Omental fat pad (tissue), 4 donors: ENCODE measurements around the gene DYSF. TPM values are rescaled to one million over a fixed set of nuclear protein-coding genes. Genes with fewer than 3 reads are reported as not detected.
A peak's percentile ranks its signal among the peaks of the same experiment; 100 is the strongest.

Source experiments
- ATAC-seq: fragments of 150-250 bp; one replicate; pipeline ENCODE4 v1.9.1; 2016; ENCODE audit warnings: mild to moderate bottlenecking, moderate library complexity; ENCODE audit not compliant: low FRiP score
- DNase-seq: peaks from one replicate; pipeline ENCODE4 v3.0.0-alpha.2; 2019; ENCODE audit warnings: low spot score
- total RNA-seq, 4 donors: library from RNA; depleted of rRNA; stranded (reverse); fragments of >200 nt; gene quantifications; one replicate each; pipeline ENCODE4 v1.1.0, GENCODE V29; 2016
- TF ChIP-seq, protein P1 (sequence below), 3 donors: fragments of 450-650 bp; IDR thresholded peaks; one replicate each; pipeline ENCODE4 v1.5.1; 2016 to 2017; ENCODE audit warnings: antibody characterized with exemption in 3 of 3, mild to moderate bottlenecking in 3 of 3, moderate library complexity in 2 of 3

Gene DYSF
- total RNA-seq, 4 donors from 2014 or later, result 7.9 to 70.5 (median 17.8) TPM

DNA sequence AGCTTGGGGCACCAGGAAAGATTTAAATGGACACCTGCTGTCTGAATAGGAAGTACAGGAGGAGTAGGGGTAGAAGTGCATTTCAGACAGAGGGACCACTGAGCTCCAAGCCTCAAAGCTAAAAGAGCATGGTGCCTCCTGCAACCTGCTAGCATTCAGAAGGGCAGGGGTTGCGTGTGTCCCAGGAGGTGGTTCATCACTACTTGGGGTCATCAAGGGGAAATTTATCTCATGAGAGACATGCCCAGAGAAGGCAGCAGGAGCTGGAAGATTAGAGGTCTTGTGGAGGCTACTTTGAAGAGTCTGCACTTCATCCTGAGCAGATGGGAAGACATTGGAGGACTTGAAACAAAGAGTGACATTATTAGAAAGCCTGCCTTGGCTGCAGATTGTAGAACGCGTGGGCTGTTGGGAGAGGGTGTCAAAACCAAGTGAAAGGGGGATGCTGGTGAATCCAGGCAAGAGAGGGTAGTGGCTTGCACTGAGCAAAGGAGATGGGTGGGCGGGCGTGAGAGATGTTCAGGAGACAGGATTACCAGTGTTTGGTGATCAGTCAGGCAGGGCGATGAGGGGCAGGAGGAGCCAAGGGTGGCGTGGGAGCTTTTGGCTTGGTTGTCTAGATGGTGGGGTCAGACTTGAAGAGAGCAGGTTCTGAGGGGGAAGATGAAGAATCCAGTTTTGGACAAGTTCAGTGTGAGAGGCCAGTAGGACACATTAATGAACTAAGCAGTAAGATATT, 154.0 kb downstream of the DYSF start:
- TF ChIP-seq, protein P1, sequence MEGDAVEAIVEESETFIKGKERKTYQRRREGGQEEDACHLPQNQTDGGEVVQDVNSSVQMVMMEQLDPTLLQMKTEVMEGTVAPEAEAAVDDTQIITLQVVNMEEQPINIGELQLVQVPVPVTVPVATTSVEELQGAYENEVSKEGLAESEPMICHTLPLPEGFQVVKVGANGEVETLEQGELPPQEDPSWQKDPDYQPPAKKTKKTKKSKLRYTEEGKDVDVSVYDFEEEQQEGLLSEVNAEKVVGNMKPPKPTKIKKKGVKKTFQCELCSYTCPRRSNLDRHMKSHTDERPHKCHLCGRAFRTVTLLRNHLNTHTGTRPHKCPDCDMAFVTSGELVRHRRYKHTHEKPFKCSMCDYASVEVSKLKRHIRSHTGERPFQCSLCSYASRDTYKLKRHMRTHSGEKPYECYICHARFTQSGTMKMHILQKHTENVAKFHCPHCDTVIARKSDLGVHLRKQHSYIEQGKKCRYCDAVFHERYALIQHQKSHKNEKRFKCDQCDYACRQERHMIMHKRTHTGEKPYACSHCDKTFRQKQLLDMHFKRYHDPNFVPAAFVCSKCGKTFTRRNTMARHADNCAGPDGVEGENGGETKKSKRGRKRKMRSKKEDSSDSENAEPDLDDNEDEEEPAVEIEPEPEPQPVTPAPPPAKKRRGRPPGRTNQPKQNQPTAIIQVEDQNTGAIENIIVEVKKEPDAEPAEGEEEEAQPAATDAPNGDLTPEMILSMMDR (IDR thresholded peaks at IDR 0.05), result no peak
- DNase-seq (peak; percentile 7), ATAC-seq (no peak)

DNA sequence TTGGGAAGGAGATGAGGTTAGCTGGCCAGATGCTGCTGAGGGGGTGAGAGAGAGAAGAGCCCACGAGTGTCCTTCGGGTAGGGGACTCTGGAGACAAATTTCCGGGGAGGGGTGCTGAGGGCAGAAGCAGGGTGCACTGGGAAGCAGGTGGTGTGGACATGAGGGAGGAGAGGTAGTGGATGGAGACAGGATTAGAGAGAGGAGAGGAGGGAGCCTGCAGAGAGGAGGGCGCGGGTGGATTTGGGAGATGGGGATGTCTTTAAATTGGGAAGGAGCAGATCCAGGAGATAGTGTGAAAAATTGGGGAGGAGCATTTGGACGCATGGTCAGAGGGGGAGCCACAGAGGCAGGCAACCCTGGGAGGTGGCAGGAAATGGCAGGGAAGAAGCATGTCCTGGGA, 154.7 kb downstream of the DYSF start:
- TF ChIP-seq, protein P1 (IDR thresholded peaks at IDR 0.05), result no peak
- no peak for ATAC-seq
- peak; percentile 7 for DNase-seq

DNA sequence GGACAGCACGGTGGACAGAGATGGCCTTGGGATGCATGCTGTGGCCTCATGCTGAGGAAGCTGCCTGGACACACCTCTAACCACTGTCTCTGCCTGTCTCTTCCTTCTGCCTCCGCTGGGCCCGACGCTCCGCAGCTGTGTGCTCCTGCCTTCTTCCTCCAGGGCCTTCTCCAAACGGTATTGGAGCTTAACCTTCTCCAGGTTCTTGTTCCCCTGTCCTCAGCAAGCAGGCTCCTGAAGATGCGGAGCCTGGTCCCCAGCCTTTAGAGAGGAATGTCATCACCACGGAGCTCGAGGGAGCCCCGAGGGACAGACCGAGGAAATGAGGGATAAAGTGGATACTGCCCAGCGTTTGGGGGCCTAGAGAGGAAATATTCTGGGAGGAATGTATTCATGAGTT, 155.1 kb downstream of the DYSF start:
- peak; percentile 14 for DNase-seq
- no peak for ATAC-seq
- TF ChIP-seq, protein P1 (IDR thresholded peaks at IDR 0.05), result no peak

DNA sequence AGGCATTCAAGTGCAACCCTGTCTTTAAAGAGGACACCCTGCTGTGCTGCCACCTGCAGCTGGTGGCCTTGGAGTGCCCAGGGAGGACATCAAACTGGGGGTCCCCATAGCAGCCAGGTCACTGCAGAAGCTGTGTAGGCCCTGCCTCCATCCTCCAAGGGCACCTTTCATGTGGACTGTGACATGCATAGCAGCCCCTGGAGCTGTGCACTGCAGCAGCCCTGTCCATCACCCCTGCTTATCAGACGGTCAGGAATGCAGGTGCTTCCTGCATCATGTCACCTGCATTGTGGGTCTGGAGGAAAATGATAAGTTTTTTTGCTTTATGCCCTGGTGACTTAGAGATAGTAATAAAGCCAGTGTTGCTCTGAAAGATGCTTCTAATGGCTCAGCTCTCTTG, 155.7 kb downstream of the DYSF start:
- no peak for ATAC-seq
- TF ChIP-seq, protein P1 (IDR thresholded peaks at IDR 0.05), result no peak
- peak; percentile 8 for DNase-seq

DNA sequence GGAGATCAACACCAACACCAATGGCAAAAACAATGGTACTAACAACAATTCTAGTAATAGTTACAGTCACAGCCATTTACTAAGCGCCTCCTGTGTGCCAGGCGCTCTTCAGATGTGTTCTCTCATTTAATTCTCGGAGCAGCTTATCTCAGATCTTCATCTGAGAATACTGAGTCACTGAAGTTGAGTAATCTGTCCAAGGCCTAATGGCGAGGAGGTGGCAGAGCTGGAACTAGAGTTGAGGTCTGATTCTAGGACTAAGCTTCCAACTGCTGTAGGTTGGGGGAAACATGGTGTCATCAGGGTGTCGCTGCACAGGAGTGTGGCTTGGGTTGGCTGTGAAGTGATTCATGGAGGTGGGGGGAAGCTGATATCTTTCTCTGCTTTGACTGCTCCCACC, 156.1 kb downstream of the DYSF start:
- DNase-seq (peak; percentile 19), ATAC-seq (no peak)
- TF ChIP-seq, protein P1 (IDR thresholded peaks at IDR 0.05), result no peak

DNA sequence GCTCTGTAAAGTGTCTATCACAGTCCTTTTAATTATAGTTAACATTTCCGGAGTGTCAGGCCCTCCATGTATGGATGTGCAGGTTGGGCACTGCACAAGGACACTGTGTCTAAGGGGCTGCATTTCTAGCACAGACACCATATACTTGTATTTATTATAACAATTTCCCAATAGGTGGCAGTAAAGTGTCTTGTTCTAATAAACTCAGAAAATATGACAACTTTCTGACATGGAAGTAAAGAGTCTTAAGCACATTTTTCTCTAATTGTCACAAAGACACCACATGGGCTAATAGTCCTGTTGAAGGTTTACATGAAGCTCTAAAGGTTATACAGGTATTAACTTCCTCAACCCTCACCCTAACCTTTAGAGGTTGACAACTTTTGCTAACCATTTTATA, 156.6 kb downstream of the DYSF start:
- ATAC-seq, result no peak
- TF ChIP-seq, protein P1 (IDR thresholded peaks at IDR 0.05), result no peak
- DNase-seq, result peak; percentile 7

DNA sequence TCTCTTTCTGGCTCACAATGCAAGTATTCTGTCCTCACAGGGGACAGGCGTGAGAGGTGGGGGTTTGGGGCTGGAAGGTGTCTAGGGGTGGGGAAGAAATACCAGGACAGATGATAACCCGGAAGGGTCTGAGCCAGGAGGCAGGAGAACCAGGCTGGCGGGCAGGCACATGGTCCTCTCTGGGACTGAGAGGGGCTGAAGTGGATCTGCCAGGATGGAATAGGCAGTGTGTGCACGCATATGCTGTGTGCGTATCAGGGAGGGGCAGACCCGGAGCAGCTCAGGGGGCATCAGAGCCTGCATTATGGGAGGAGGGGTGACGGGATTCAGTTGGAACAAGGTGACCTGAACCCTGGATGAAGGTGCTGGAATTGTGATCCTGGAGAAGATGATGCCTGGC, 157.3 kb downstream of the DYSF start:
- DNase-seq (peak; percentile 19), ATAC-seq (no peak)
- TF ChIP-seq, protein P1 (IDR thresholded peaks at IDR 0.05), result no peak
